ENCODE measurements around the gene GALT.

Gene GALT

DNA sequence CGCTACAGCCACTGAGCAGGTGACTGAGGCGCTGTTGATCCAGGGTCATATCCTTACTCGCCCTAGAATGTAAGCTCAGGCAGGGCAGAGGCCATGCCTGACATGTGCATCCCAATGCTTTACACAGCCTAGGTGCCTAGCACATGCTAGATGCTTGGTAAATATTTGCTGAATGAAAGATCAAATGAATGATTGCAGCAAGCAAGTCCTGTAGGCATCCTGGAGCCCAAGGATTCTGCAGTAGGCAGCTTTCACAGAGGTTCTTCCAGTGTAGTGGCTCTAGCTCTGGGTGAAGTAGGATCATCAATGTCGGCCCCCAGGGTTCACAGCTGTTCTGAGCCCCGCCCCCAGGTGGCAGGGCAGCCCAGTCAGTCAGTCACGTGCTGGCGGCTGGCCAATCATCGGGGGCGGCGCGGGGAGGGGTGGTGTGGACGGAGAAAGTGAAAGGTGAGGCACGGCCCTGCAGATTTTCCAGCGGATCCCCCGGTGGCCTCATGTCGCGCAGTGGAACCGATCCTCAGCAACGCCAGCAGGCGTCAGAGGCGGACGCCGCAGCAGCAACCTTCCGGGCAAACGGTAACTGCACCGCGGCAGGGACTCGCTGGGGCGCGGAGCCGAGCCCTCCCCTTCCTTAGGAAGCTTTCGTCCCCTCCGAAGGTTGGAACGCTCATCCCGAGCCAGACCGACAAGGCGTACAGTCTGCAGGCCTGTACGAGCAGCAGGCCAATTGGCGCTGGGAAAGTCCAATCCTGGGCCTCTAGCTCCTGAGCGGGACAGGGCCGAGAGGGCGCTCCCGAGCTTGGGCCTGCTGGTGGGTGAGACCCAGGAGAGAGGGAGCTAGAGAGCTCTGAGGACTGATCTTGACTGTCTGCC, at the start of gene GALT:
Gene GALT, plus strand, starts transcription at position 465 of the 873 bp plus-strand sequence. Its CDS starts 30 bp downstream, at position 495.
- DNase-seq: peak; percentile 96
- in situ Hi-C loops (cut with MboI; ENCODE audit: low pct_unique_long_range_greater_than_20kb, low sequenced_read_pairs): no loop called here

- in situ Hi-C loops (cut with MboI; ENCODE audit: low pct_unique_long_range_greater_than_20kb, low sequenced_read_pairs): loop anchor here (25.0 kb wide), 1 partner anchor 187 kb away; no protein-coding TSS in a partner anchor
- no peak for DNase-seq
These were observed 46.9 kb upstream of the GALT start for GRCh38 chr9:34599546-34599945.

DNA sequence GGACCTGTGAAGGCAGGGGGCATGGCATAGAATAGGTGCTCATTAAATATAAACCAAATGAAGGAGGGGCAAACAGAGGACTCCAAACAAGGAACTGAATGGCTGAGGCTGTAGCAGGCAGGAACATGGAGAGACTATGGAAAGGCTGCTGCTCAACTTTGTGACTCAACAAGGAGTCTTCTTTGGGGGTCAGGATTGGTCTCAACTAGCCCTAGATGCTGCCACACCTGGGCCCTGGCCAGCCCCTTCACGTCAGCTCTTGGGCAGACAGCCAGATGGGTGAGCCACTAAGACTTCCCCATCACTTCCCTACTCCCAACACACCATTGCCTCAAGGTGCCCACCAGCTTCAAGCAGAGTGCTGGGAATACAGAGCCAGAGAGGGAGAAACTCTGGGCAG, 45.6 kb upstream of the GALT start:
- DNase-seq: no peak
- in situ Hi-C loops (cut with MboI; ENCODE audit: low pct_unique_long_range_greater_than_20kb, low sequenced_read_pairs): no loop called here

DNA sequence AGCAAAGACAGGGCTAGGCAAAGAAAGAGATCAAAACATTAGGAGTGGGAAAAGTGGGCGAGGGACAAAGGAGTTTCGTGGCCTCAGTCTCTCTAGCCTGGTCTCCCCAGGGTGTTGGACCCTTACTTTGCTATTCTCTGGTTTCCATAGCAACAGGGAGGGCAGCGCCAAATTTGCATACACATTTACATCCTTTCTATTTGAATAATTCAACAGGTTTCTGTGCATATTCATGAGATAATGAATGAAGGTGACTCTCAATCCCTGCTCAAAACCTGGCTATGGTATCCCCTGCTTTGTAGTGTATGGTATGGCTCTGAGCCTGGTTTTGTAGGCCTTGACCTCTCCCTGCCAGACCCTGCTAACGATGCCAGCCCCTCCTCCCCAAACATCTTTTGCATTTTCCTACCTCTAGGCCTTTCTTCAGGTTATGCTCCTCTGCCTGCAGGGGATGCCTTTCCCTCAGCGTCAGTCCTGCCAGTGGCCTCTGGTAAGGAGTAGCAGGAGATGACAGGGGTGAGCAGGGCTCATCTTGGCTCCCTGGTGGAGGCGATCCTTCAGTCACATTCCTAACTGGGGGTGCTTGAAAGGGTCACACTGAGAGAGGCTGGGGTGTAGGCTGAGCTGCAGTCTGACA, 44.4 kb upstream of the GALT start:
- no peak for DNase-seq
- in situ Hi-C loops (cut with MboI; ENCODE audit: low pct_unique_long_range_greater_than_20kb, low sequenced_read_pairs): no loop called here

DNA sequence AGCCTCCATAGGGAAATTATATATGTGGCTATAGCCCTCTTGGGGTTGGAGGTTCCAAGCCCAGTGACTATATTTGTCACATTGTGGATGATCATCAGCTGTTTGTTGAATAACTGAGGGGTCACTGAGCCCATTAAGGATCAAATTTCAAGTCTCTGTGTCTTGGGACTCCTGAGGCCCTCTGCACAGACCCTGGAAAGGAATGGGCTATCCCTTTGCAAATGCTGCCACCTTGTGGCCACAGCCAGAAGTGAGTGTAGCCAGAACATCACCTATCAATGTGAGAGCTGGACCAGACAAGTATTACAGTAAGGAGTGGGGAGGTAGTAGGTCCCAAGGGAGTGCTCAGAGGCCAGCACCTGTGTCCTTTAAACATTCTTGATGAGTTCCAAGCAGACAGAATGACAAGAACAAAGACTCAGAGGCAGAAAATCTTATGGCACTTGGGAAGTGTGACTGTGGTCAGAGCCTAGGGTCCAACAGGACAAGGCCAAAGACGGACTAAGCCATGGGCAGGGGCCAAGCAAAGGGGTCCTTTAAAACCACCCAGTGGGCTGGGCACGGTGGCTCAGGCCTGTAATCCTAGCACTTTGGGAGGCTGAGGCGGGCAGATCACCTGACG, 42.8 kb upstream of the GALT start:
- in situ Hi-C loops (cut with MboI; ENCODE audit: low pct_unique_long_range_greater_than_20kb, low sequenced_read_pairs): no loop called here
- peak; percentile 85 for DNase-seq

DNA sequence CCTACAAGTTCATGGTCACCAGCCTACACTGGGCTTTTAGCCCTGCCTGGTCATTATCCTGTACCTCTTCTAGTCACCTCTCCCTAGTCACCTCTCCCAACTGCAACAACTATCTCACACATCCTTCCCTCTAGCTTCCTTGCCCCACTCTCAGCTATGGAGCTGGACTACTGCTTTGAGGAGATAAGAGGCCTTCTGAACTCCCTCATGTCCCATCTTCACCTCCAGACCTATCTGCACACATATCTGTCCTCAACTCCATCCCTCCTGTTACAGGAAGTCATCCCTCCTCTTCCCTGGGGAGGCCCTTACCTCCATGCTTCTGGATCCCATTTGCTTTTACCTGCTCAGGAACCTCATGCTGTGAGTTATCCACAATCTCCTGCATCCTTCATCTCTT, 40.3 kb upstream of the GALT start:
- DNase-seq: no peak
- in situ Hi-C loops (cut with MboI; ENCODE audit: low pct_unique_long_range_greater_than_20kb, low sequenced_read_pairs): no loop called here

GRCh38 chr9:34606905-34607304, 39.6 kb upstream of the GALT start:
- no peak for DNase-seq
- in situ Hi-C loops (cut with MboI; ENCODE audit: low pct_unique_long_range_greater_than_20kb, low sequenced_read_pairs): no loop called here

DNA sequence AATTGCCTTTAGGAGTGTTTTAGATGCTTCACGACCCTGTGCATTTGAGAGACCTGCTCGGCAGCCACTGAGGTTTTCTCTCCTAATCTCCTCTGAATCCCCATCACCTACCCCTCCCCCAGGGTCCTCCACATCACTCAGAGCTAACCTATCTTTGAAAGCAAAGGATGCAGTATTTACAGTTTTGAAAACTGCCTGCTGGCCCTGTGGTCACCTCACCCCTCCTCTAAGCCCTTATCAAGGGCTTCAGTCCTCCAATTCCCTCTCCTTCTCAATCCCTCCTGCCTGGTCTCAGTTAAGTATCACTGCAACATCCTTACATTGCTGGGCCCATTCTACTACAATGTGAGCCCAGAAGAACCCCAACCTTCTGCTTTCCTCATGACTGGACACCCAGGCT, 39.1 kb upstream of the GALT start:
- in situ Hi-C loops (cut with MboI; ENCODE audit: low pct_unique_long_range_greater_than_20kb, low sequenced_read_pairs): no loop called here
- DNase-seq: no peak

GRCh38 chr9:34610434-34611206, 35.9 kb upstream of the GALT start:
- in situ Hi-C loops (cut with MboI; ENCODE audit: low pct_unique_long_range_greater_than_20kb, low sequenced_read_pairs): no loop called here
- peak; percentile 51 for DNase-seq

GRCh38 chr9:34611251-34611810, 35.1 kb upstream of the GALT start:
- in situ Hi-C loops (cut with MboI; ENCODE audit: low pct_unique_long_range_greater_than_20kb, low sequenced_read_pairs): no loop called here
- no peak for DNase-seq

- in situ Hi-C loops (cut with MboI; ENCODE audit: low pct_unique_long_range_greater_than_20kb, low sequenced_read_pairs): no loop called here
- DNase-seq: peak; percentile 79
These were observed 34.4 kb upstream of the GALT start, which contains the start of gene RPP25L for GRCh38 chr9:34611811-34612787. Gene RPP25L (minus strand): TSS chr9:34612097. CDS start chr9:34611296, 801 bp downstream.

- in situ Hi-C loops (cut with MboI; ENCODE audit: low pct_unique_long_range_greater_than_20kb, low sequenced_read_pairs): no loop called here
- peak; percentile 82 for DNase-seq
These were observed 33.6 kb upstream of the GALT start for GRCh38 chr9:34612788-34613390.

DNA sequence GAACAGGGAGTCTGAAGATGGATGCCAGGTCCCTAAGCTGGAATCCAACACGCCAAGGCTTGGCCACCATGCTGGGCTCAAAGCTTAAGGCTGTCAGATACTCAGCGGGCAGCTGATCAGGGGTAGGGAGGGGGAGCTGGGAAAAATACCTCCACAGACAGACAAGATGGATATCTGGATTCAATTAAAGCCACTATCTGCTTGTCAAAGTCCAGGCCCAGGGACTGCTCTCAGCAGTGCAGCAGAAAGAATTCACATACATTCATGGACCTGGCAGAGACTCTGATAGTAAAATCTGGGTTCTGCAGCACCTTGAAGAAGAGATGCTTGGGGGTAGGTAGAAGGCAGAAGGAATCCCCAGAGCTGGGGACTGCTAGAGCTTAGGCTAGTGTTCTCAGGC, 31.3 kb upstream of the GALT start:
- in situ Hi-C loops (cut with MboI; ENCODE audit: low pct_unique_long_range_greater_than_20kb, low sequenced_read_pairs): no loop called here

GRCh38 chr9:34620061-34620994, 26.1 kb upstream of the GALT start, which contains the start of gene DCTN3:
Gene DCTN3 (minus strand): TSS chr9:34620495. CDS start chr9:34620464, 31 bp downstream.
- in situ Hi-C loops (cut with MboI; ENCODE audit: low pct_unique_long_range_greater_than_20kb, low sequenced_read_pairs): no loop called here
- DNase-seq: peak; percentile 93

More for the DNA sequence above, 31.3 kb upstream of the GALT start:
- no peak for DNase-seq

GRCh38 chr9:34623374-34624235, 22.9 kb upstream of the GALT start:
- DNase-seq: no peak
- in situ Hi-C loops (cut with MboI; ENCODE audit: low pct_unique_long_range_greater_than_20kb, low sequenced_read_pairs): no loop called here

Measured in KBM-7 (cell line).